Activated T-helper 2 cell treated with anti-CD3 and anti-CD28 coated beads, Interferon-gamma antibody, Interleukin-2, Interleukin-4, amounts not matched to agents 10 μg/mL and 5 μg/mL and 100 μg/mL, durations not matched to agents 14 hours and 24 hours and 36 hours (primary cell): ENCODE results near the gene AGAP5. TPM values are rescaled to one million over a fixed set of nuclear protein-coding genes. Genes with fewer than 3 reads are reported as not detected.
"Not testable (repeated sequence)": the region's sequence is repeated elsewhere in the genome, so short reads cannot be mapped to it uniquely, and the experiment has no call there.

Experiments used
- DNase-seq: peaks from one replicate; pipeline ENCODE4 v3.0.0; 2021; ENCODE audit warnings: low spot score
- H3K27ac Mint-ChIP-seq: one replicate; pipeline ENCODE4 v1.8.0; 2021; ENCODE audit warnings: mixed read lengths
- H3K27me3 Mint-ChIP-seq: one replicate; pipeline ENCODE4 v1.8.0; 2021; ENCODE audit warnings: low read depth, mixed read lengths
- H3K36me3 Mint-ChIP-seq: one replicate; pipeline ENCODE4 v1.8.0; 2021; ENCODE audit warnings: low read depth, mixed read lengths
- H3K4me1 Mint-ChIP-seq: one replicate; pipeline ENCODE4 v1.8.0; 2021; ENCODE audit warnings: low read depth, mixed read lengths
- H3K4me3 Mint-ChIP-seq: one replicate; pipeline ENCODE4 v1.8.0; 2021; ENCODE audit warnings: low read depth, mild to moderate bottlenecking, moderate library complexity, mixed read lengths
- H3K9me3 Mint-ChIP-seq: one replicate; pipeline ENCODE4 v1.8.0; 2021; ENCODE audit warnings: mixed read lengths
- intact Hi-C: fragments of 100-400 bp; cut with micrococcal nuclease; formaldehyde crosslinking; loops from one replicate; pipeline ENCODE4 v1.15.1; 2023
- total RNA-seq: library from RNA; stranded (reverse); gene quantifications from 2 replicates; pipeline ENCODE4 v1.2.3, GENCODE V29; 2022

The AGAP5 gene
- total RNA-seq, 1 donor from 2014 or later: 18.8 TPM

- H3K27me3 Mint-ChIP-seq, intact Hi-C loops, H3K9me3 Mint-ChIP-seq, H3K4me3 Mint-ChIP-seq, H3K4me1 Mint-ChIP-seq, H3K36me3 Mint-ChIP-seq, DNase-seq, H3K27ac Mint-ChIP-seq: not testable (repeated sequence)
These were observed 33.5 kb downstream of the AGAP5 start for GRCh38 chr10:73664156-73665040.

GRCh38 chr10:73663621-73664020 lies 34.3 kb downstream of the AGAP5 start:
- H3K4me3 Mint-ChIP-seq, H3K27me3 Mint-ChIP-seq, H3K36me3 Mint-ChIP-seq, H3K4me1 Mint-ChIP-seq, intact Hi-C loops, H3K27ac Mint-ChIP-seq, DNase-seq, H3K9me3 Mint-ChIP-seq: not testable (repeated sequence)

- H3K9me3 Mint-ChIP-seq, DNase-seq, H3K4me3 Mint-ChIP-seq, H3K36me3 Mint-ChIP-seq, H3K4me1 Mint-ChIP-seq, intact Hi-C loops, H3K27me3 Mint-ChIP-seq, H3K27ac Mint-ChIP-seq: not testable (repeated sequence)
These were observed 35.2 kb downstream of the AGAP5 start for GRCh38 chr10:73662705-73663104.

GRCh38 chr10:73655990-73656298 lies 42.0 kb downstream of the AGAP5 start, which contains the start of gene SYNPO2L:
SYNPO2L (minus strand) TSS chr10:73656029; CDS start chr10:73655922, 107 bp downstream.
- H3K9me3 Mint-ChIP-seq: no peaks in the 10 kb centered on the region
- H3K4me3 Mint-ChIP-seq: no peak within 1 kb of the TSS
- DNase-seq: no peak
- H3K27ac Mint-ChIP-seq: no peak within 1 kb of the TSS
- peaks cover 3% of the 10 kb centered on the region for H3K4me1 Mint-ChIP-seq
- no peaks in the 10 kb centered on the region for H3K36me3 Mint-ChIP-seq
- H3K27me3 Mint-ChIP-seq: no peaks in the 10 kb centered on the region
- intact Hi-C loops: no loop called here

DNA sequence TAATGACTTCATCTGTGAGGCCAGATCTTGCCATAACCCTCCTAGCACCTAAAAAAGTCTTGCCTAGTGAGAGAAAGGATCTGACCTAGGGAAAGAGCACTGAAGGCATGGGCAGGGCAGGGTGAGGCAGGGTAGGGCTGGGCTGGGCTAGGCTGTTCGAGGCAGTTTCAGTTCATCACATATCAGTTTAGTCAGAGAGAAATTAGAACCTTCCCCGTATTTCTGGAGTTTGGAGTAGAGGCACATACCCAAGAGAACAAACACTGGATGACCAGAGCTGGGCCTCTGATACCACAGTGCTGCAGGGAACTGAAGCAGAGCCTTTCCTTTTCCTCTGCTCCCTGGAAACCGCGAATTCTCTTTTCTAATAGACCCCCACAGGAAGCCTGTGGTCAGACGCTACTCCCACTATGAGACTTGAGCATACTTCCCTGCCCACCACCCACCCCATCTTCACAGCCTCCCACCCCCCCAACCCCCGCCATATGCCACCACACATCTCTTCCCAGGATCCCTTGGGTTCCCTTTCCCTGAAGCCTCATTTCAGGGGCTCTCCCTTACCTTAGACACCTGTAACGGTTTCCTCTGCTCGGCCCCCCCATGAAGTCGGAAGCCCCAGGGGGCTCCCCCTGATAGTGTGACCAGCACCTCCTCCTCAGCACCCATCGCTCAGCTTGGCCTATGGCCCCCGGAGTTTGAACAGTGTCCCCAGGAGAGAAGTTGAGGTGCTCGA lies 42.5 kb downstream of the AGAP5 start:
- no peak for DNase-seq
- intact Hi-C loops: no loop called here
- Mint-ChIP-seq H3K36me3 (no peaks in the 10 kb centered on the region), H3K4me1 (peaks cover 6% of the 10 kb centered on the region), H3K4me3 (no peak overlapping the region), H3K27ac (no peak overlapping the region), H3K9me3 (no peaks in the 10 kb centered on the region), H3K27me3 (no peaks in the 10 kb centered on the region)

DNA sequence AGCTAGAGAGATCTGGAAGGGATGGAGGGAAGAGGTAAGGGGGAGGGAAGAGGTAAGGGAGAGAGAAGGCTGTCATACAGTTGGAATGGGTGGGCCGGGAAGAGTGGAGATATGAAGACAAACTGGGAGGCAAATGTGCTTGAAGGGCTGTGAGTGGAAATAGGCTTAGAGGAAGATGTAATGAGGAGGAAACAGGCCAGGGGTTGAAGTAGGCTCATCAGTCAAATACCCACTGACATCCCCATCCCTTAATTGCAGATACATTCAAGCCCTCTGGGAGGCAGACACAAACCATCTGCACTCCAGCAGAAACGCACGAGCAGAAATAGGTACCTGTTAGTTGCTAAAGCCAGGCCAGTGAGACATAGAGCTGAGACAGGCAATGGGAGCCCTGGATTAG lies 44.2 kb downstream of the AGAP5 start:
- DNase-seq: no peak
- H3K4me1 Mint-ChIP-seq: peaks cover 6% of the 10 kb centered on the region
- intact Hi-C loops: no loop called here
- no peak overlapping the region for H3K4me3 Mint-ChIP-seq
- no peaks in the 10 kb centered on the region for H3K9me3 Mint-ChIP-seq
- H3K27me3 Mint-ChIP-seq: no peaks in the 10 kb centered on the region
- H3K36me3 Mint-ChIP-seq: no peaks in the 10 kb centered on the region
- H3K27ac Mint-ChIP-seq: no peak overlapping the region

GRCh38 chr10:73653195-73653594 lies 44.7 kb downstream of the AGAP5 start:
- no peaks in the 10 kb centered on the region for H3K9me3 Mint-ChIP-seq
- H3K4me3 Mint-ChIP-seq: no peak overlapping the region
- intact Hi-C loops: no loop called here
- no peaks in the 10 kb centered on the region for H3K27me3 Mint-ChIP-seq
- H3K36me3 Mint-ChIP-seq: no peaks in the 10 kb centered on the region
- no peak for DNase-seq
- peaks cover 6% of the 10 kb centered on the region for H3K4me1 Mint-ChIP-seq
- H3K27ac Mint-ChIP-seq: no peak overlapping the region

DNA sequence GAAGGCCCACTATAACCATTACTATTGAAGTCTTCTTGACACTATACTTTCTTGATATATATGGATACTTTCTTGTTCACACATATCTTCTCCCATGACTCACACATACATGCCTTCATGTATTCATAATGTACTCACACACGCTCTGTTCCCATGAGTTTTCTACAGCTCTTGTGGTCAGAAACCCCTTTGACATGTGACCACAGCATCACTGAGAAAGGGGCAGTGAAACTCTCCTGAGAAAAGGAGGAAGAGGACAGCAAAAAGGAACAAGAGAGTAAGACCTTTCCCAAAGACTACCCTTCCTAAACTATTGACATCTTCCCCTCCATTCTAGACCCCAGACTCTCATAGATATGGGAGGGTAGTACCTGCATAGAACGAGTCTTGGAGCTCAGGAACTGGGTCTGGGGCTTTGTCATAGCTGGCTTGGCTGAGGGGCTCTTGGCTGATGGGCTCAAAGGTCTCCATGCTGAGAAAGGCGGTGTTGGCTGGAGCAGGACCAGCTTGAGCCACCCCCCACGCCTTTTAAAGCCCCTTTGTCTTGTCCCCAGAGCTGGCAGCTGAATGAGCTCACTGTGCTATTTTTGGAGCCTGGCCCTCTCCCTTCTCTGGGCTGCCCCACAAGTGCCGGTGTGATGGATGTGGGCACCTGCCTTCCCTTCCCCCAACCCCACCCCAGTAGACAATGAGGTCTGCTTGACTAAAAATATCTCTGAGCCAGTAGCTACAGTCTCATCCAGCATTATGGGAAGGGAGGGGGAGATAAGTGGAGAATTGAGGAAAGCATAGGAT lies 47.2 kb downstream of the AGAP5 start:
- no peak for DNase-seq
- Mint-ChIP-seq H3K36me3 (no peaks in the 10 kb centered on the region), H3K4me1 (peaks cover 6% of the 10 kb centered on the region), H3K27ac (no peak overlapping the region), H3K4me3 (no peak overlapping the region), H3K9me3 (no peaks in the 10 kb centered on the region), H3K27me3 (no peaks in the 10 kb centered on the region)
- intact Hi-C loops: no loop called here

DNA sequence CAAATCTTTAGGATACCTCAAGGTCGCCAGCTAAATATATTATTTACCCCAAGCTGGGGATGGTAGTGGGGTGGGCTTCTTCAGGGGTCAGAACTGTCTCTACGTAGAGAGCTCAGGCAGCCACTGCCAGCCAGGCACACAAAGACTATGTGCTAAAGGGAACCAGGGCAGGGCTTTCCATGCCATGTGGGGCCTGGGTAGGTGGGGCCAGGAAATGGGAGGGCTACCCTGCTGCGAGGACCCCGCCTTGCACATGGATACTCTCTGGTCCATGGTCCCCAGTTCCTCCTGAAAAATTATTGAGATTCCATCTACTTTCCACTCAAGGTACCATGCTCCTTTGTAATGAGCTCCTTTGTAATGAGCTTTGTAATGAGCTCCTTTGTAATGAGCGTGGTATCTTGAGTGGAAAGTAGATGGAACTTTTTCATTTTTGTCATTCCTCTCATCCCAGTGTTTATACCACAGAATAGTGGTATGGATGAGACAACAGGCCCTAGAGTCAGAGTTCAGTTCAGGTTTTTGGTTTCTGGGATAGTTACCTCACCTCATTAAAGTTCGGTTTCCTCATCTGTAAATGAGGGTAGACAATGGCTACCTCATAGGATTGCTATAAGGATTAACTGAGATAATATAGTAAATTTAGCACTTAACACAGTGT lies 47.9 kb downstream of the AGAP5 start:
- peaks cover 7% of the 10 kb centered on the region for H3K4me1 Mint-ChIP-seq
- no peak for DNase-seq
- no peaks in the 10 kb centered on the region for H3K36me3 Mint-ChIP-seq
- H3K27me3 Mint-ChIP-seq: peaks cover 3% of the 10 kb centered on the region
- H3K27ac Mint-ChIP-seq: no peak overlapping the region
- no peak overlapping the region for H3K4me3 Mint-ChIP-seq
- no peaks in the 10 kb centered on the region for H3K9me3 Mint-ChIP-seq
- intact Hi-C loops: loop anchor here (10.0 kb wide), 1 partner anchor 295 kb away; the partner anchor contains the start of gene CFAP70

DNA sequence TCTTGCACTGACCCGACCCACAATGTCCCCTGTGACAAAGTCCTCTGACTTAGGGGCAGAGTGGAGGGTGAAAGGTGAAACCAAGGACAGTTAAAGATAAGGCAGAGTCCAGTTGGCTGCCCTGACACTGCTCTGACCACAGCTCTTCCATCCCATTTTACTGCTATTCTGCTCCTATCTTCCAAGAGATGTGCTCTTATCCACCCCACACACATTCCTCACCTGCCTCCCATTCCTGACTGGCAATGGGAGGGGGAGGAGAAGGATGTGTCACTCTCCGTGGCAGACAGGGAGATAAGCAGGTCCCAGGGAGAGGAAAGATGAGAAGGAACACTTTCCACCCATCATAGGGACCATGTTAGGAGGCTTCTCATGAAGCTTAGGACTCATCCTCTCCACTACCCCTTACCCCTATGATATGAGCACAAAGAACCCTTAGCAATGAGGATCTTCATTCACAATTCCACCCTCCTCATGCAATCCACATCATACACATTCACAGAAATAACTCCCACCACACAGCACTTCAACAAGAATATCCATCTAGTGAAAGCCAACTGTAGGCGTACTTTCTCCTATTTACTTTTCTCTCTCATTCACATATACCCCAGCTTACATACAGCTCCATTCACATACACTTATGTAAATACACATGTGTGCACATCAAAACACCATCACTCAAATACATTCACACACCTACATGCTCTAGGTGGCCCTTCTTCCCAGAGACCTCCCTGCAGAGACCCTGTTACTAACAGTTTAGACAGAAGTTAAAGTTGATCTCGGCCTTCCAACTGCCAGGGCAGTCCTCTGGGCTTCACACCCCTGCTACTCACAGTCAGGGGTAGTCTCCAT lies 48.7 kb downstream of the AGAP5 start:
- no peaks in the 10 kb centered on the region for H3K9me3 Mint-ChIP-seq
- H3K27me3 Mint-ChIP-seq: peaks cover 6% of the 10 kb centered on the region
- H3K36me3 Mint-ChIP-seq: no peaks in the 10 kb centered on the region
- H3K4me1 Mint-ChIP-seq: peaks cover 16% of the 10 kb centered on the region
- DNase-seq: no peak
- no peak overlapping the region for H3K27ac Mint-ChIP-seq
- H3K4me3 Mint-ChIP-seq: no peak overlapping the region
- intact Hi-C loops: loop anchor here (10.0 kb wide), 1 partner anchor 294 kb away; the partner anchor contains the start of gene CFAP70

DNA sequence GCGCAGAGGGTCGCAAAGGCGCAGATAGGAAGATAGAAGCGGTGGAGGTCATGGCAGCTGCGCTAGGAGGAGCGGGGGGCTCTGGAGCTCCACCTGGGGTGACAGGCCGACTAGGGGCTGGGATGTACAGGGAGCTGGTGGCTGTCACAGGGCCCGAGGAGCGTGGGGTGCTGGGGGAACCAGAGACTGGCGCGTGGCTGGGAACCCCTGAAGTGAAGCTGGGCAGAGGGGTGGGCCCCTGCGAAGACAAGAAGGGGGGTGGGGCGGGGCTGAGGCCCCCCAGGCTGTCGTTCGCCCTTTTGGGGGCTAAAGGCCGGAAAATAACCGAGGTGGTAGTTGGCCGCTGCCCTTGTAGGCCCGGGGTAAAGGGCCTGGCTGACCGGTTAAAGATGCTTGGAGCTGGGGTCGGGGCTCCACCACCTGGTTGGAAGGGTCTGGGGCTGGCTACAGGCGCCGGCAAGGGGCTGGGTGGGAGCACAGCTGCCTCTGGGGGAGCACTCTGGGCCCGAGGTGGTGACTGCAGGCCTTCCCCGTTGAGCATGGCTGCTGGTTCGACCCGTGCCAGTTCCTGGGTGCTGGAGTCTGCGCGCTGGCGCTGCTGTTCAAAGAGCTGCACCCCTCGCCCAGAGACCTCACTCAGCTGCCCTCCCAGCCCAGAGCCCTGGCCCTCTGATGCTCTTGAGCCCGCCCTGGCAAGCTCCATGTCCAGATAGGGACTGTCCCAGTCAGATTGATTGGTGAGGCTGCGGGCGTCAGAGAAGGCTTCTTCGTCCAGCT lies 49.8 kb downstream of the AGAP5 start:
- Mint-ChIP-seq H3K27me3 (peaks cover 6% of the 10 kb centered on the region), H3K27ac (no peak overlapping the region), H3K4me3 (peak overlapping the region; percentile 56), H3K36me3 (no peaks in the 10 kb centered on the region), H3K4me1 (peaks cover 22% of the 10 kb centered on the region), H3K9me3 (no peaks in the 10 kb centered on the region)
- DNase-seq: no peak
- intact Hi-C loops: loop anchor here (10.0 kb wide), 1 partner anchor 293 kb away; the partner anchor contains the start of gene CFAP70
